ENCODE results near the gene EFNA5.

EFNA5 gene

GRCh38 chr5:107538805-107539445, 131.8 kb downstream of the EFNA5 start:
- no peak overlapping the region for H3K4me3 ChIP-seq (replicated peaks in 1 of 2; ENCODE audit: low read depth in 2 of 2, low read length in 2 of 2)
- no peak for TF ChIP-seq CTCF (IDR thresholded peaks at IDR 0.05; ENCODE audit: low read depth, low read length)
- DNase-seq (ENCODE audit: low read depth in 2 of 2) = no peak

- peak; percentile 29 to 55 for DNase-seq (ENCODE audit: low read depth in 2 of 2)
- TF ChIP-seq CTCF (IDR thresholded peaks at IDR 0.05; ENCODE audit: low read depth, low read length) = no peak
- H3K4me3 ChIP-seq (replicated peaks in 1 of 2; ENCODE audit: low read depth in 2 of 2, low read length in 2 of 2) = no peak overlapping the region
Measured at GRCh38 chr5:107538331-107538730, 132.4 kb downstream of the EFNA5 start.

- no peak for DNase-seq (ENCODE audit: low read depth in 2 of 2)
- TF ChIP-seq CTCF (IDR thresholded peaks at IDR 0.05; ENCODE audit: low read depth, low read length) = no peak
Measured at GRCh38 chr5:107535849-107536248, 134.9 kb downstream of the EFNA5 start.

GRCh38 chr5:107533910-107534876, 136.5 kb downstream of the EFNA5 start:
- TF ChIP-seq CTCF (IDR thresholded peaks at IDR 0.05; ENCODE audit: low read depth, low read length) = no peak
- no peak for DNase-seq (ENCODE audit: low read depth in 2 of 2)
- H3K4me3 ChIP-seq (replicated peaks in 1 of 2; ENCODE audit: low read depth in 2 of 2, low read length in 2 of 2) = no peak overlapping the region

More at GRCh38 chr5:107535849-107536248, 134.9 kb downstream of the EFNA5 start:
- H3K4me3 ChIP-seq (replicated peaks in 1 of 2; ENCODE audit: low read depth in 2 of 2, low read length in 2 of 2) = no peak overlapping the region

GRCh38 chr5:107532916-107533315, 137.8 kb downstream of the EFNA5 start:
- no peak for TF ChIP-seq CTCF (IDR thresholded peaks at IDR 0.05; ENCODE audit: low read depth, low read length)
- no peak overlapping the region for H3K4me3 ChIP-seq (replicated peaks in 1 of 2; ENCODE audit: low read depth in 2 of 2, low read length in 2 of 2)
- DNase-seq (ENCODE audit: low read depth in 2 of 2) = no peak

GRCh38 chr5:107532169-107532878, 138.4 kb downstream of the EFNA5 start:
- H3K4me3 ChIP-seq (replicated peaks in 1 of 2; ENCODE audit: low read depth in 2 of 2, low read length in 2 of 2) = no peak overlapping the region
- DNase-seq (ENCODE audit: low read depth in 2 of 2) = no peak
- TF ChIP-seq CTCF (IDR thresholded peaks at IDR 0.05; ENCODE audit: low read depth, low read length) = no peak
